ENCODE measurements around the gene DOK5.

The DOK5 gene

GRCh38 chr20:54681869-54682268 is 206.5 kb downstream of the DOK5 start:
- no peak for DNase-seq (ENCODE audit: low read depth in 1 of 2, low spot score in 1 of 2)

DNA sequence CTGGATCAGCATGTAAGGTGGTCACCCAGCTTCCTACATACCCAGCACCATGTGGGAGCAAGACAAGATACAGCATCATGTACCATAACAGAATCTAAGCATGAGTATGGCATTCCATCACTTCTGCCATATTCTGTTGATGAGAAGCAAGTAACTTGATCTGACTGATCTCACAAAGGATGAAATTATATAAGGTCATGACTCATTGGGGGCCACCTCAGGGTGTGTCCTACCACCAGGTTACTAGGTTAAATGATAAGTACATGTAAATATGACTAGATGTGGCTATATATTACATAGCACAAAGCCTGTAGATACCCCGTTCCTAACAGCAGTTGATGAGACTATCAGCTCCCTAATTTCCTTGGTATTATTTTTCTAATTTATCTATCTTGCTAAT is 213.1 kb downstream of the DOK5 start:
- DNase-seq (ENCODE audit: low read depth in 1 of 2, low spot score in 1 of 2) = no peak

GRCh38 chr20:54690323-54690722 is 214.9 kb downstream of the DOK5 start:
- no peak for DNase-seq (ENCODE audit: low read depth in 1 of 2, low spot score in 1 of 2)

GRCh38 chr20:54691327-54691726 is 215.9 kb downstream of the DOK5 start:
- no peak for DNase-seq (ENCODE audit: low read depth in 1 of 2, low spot score in 1 of 2)

GRCh38 chr20:54692168-54692887 is 216.9 kb downstream of the DOK5 start:
- DNase-seq (ENCODE audit: low read depth in 1 of 2, low spot score in 1 of 2) = no peak

DNA sequence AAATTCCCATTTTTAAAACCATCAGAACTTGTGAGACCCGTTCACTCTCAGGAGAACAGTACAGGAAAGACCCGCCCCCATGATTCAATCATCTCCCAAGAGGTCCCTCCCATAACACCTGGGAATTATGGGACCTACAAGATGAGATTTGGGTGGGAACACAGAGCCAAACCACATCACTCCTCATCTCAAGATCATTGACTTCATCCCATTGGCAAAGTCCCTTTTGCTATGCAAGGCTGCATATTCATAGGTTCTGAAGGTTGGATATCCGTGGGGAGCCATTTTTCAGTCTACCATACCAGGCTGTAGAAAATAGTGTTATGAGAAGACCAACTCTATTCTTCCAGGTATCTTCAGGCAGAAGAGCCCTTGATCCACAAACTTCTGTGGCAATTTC is 219.1 kb downstream of the DOK5 start:
- no peak for DNase-seq (ENCODE audit: low read depth in 1 of 2, low spot score in 1 of 2)

- no peak for DNase-seq (ENCODE audit: low read depth in 1 of 2, low spot score in 1 of 2)
These were observed 223.0 kb downstream of the DOK5 start for GRCh38 chr20:54698373-54698772.
